ENCODE data around the gene PIPOX. TPM values are rescaled to one million over a fixed set of nuclear protein-coding genes. Genes with fewer than 3 reads are reported as not detected.

PIPOX gene
- total RNA-seq, 1 donor from 2014 or later = 1.5 TPM

DNA sequence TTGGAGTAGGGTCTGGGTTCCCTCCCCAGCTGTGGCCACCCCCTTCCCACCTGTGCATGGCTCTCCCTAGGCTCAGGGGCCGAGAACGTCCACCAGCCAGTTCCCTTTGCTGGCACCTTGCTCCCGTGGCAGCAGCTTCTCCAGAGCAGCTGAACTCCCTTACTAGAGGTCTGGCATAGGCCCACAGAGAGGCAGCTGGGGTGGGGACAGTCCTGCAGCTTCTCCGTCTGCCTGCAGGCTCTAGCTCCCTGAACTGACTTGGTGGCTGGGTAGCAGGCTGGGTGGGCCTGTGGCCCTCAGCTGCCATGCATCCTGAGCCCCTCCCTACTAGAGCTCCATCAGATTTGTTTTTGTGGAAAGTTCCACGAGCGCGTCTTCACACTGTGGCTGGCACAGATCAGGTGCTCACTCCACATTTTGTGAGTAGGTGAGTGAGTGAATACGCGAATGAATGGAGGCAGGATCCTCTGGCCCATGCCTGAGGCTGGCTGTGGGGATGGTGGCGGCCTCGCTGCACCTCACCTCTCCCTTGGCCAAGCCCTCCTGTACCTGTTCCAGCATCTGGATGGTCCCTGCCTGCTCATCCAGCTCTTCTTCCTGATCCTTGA lies 51.3 kb downstream of the PIPOX start:
- no peak for DNase-seq (ENCODE audit: extremely low read depth, low read depth, low spot score)

DNA sequence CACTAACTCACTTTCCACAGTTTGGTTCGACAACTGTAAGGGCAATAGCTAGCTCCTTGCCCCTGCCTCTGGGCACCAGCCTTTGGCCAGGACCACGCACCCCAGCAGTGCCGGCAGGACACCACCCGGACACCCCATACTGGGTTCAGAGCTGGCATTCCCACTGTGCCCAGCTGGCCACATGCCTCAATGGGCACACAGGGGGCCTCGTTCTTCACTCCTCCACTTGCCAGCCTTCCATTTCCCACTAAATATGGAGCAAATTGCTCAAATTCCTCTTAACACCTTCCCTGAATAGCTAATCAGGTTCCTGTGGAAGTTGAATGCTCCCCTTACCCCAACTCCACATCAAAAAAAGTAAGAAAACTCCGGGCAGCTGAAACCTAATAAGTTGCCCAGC lies 52.5 kb downstream of the PIPOX start:
- DNase-seq (ENCODE audit: extremely low read depth, low read depth, low spot score) = no peak

DNA sequence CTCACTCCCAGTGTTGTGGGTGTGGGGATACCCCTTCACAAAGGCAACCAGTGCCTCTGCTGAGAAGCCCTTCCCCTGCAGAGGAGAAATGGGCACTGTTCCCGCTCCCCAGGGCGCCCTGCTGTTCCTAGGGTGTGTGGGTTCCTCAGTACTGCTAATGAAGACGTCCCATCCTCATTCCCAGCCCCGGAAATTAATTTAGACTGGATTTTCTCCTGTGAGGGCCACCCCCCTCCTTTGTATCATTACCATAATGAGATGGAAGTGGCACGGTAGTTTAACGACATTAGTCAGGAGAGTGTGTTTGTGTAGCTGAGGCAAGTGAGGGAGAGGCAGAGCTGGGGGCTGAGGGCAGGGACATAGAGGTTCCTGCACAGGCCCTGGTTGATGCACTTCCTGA lies 53.2 kb downstream of the PIPOX start:
- DNase-seq (ENCODE audit: extremely low read depth, low read depth, low spot score) = no peak

DNA sequence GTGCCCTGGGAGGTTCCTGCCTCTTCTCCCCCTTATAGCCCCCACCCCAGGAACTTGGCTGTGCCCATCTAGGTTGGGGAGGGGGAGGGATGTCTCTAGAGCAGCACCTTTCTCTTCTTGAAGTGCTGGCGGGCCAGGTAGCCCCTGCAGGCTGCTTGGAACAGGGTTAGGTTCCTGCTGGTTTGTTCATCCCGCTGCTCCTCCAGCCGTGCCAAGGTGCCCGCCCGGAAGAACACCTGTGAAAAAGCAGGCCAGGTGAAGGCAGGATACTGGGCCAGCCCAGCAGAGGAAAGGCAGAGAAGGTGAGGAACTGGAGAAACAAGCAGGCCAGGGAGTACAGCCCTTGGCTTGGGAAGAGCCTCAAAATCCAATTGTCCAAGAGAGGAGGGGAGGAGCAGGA lies 56.6 kb downstream of the PIPOX start:
- no peak for DNase-seq (ENCODE audit: extremely low read depth, low read depth, low spot score)

DNA sequence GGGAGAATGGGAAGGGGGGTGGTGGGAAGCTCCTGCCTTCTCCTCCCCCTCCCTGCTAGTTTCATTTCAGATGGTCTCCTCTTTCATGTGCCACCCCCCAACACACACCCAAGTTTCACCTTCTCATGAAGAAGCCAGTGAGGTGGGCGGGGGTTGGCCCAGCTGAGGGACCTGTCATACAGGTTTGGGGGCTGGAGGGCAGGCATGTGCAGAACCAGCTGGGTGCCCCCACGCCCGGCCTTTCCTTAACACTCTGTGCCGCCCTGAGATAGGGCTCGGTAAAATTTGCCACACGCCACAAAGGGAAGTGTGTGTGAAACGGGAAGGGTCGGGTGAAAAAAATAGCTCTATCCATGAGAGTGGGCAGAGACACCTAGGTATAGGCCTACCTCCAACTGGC lies 57.4 kb downstream of the PIPOX start:
- no peak for DNase-seq (ENCODE audit: extremely low read depth, low read depth, low spot score)

DNA sequence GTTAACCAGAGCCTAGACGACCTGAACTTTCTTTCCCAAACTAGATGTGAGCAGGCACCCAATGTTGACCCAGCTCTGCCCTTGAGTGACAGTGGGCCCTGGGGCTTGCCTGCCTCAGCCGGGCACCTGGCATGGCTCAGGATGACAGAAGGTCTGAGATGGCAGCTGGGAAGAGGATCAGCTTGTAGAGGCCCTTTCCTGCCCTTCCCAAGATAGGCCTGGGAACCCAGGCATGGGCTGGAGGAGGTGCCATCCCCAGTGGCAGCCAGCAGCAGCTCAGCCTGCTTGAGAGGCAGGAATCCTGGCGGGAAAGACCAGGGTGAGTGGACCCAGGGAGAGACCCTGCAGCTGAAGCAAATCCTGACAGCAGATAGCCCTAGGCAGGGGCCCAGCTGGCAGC lies 59.1 kb downstream of the PIPOX start:
- DNase-seq (ENCODE audit: extremely low read depth, low read depth, low spot score) = no peak

DNA sequence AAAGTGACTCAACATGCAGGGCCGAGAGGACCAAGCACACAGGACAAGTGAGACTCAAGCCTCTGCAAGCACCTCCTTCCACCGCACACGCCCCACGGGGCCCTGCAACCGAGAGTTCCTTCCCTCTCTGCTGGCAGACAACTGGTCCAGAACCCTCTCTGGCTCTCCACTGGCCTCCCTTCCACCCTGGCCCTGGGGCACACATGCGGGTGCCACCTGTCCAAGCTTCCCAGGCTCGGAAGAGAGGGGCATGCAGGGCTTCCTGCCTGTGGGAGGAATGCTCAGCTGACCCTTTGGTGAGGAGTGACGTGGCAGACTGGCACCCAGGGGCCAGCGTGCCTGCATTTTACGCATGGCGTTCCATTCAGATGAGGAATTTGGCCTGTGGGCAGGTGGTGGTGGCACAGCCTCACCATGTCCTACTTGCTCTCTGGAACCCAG lies 59.8 kb downstream of the PIPOX start:
- DNase-seq (ENCODE audit: extremely low read depth, low read depth, low spot score) = no peak

DNA sequence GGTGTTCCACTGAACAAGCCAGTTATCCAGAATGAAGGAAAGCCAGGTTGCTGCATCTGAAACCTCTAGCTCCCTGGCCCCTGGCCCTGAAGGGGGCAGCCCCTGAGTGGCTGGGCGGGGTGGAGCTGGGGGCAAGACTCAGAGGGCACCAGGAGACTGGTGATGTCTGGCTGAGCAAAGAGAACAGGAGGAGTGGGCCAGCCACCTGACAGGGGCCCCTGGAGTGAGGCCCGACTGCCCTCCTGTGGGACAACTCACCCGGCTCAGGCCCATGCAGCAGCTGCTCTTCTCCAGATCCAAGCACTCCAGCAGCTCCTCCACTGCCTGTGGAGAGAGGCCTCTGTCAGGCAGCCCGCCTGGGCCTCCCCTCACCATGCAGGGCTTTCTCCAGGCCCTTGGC lies 60.4 kb downstream of the PIPOX start:
- no peak for DNase-seq (ENCODE audit: extremely low read depth, low read depth, low spot score)

Other genes with a start within 250 kb of the PIPOX start
- 39.8 and 42.0 TPM in 2 replicates for gene FAM222B, start 200.4 kb upstream of the PIPOX start, total RNA-seq
- 42.0 and 49.2 TPM in 2 replicates for gene ERAL1, start 188.1 kb upstream of the PIPOX start, total RNA-seq
- 124 and 133 TPM in 2 replicates for gene FLOT2, start 145.4 kb upstream of the PIPOX start, total RNA-seq
- gene DHRS13, start 140.1 kb upstream of the PIPOX start, total RNA-seq = 5.3 and 5.5 TPM in 2 replicates
- 27.4 and 39.8 TPM in 2 replicates for gene PHF12, start 91.6 kb upstream of the PIPOX start, total RNA-seq
- not detected in 2 replicates for gene SEZ6, start 37.1 kb upstream of the PIPOX start, total RNA-seq
- gene MYO18A, start 137.3 kb downstream of the PIPOX start, total RNA-seq = 19.9 and 29.9 TPM in 2 replicates
- gene CRYBA1, start 203.7 kb downstream of the PIPOX start, total RNA-seq = not detected in 2 replicates

Data from glomerular endothelial cell (primary cell).